ENCODE data around the gene FOXO3. TPM values are rescaled to one million over a fixed set of nuclear protein-coding genes. Genes with fewer than 3 reads are reported as not detected.
A peak's percentile ranks its signal among the peaks of the same experiment; 100 is the strongest.

The FOXO3 gene
- total and polyA plus RNA-seq, 2 of the 13 experiments (the other 11 are each of a cell fraction or from before 2014, with no cell fraction given): 16.0 to 22.5 TPM

GRCh38 chr6:108561742-108562502 lies 1.2 kb downstream of the FOXO3 start (continued):
- no peak for TF ChIP-seq ZNF646 (CRISPR knock-in tag; IDR thresholded peaks at IDR 0.05)
- TF ChIP-seq CREB1 (IDR thresholded peaks at IDR 0.05): no peak
- no peak for TF ChIP-seq CREB1 (CRISPR knock-in tag; IDR thresholded peaks at IDR 0.05)
- TF ChIP-seq TEAD3 (CRISPR knock-in tag; optimal IDR thresholded peaks at IDR 0.05; ENCODE audit: borderline replicate concordance): peak; percentile 2

GRCh38 chr6:108562503-108562993 lies 1.8 kb downstream of the FOXO3 start:
- ChIA-PET CTCF (ENCODE audit: low intra/inter-chr PET ratio, low total read pairs) (no interaction called here), POLR2A (interaction anchor here (0.8 to 1.7 kb wide), 4 partner anchors 11 to 532 kb away, joined by 3 to 8 read pairs (median 4); partner anchors contain the start of genes CEP57L1 and SESN1)
- Histone ChIP-seq H3K4me1 (ENCODE audit: insufficient read depth, low read length) (peaks cover 51% of the 10 kb centered on the region), H4K20me1 (ENCODE audit: insufficient read depth, low read length) (peaks cover 46% of the 10 kb centered on the region), H3K27ac (ENCODE audit: extremely low read length, insufficient read depth, low read length) (peak overlapping the region; percentile 59), H3K36me3 (replicated peaks in 1 of 2; ENCODE audit: control insufficient read depth in 1 of 2, insufficient read depth in 2 of 2, low read length in 2 of 2) (peaks cover 2 to 20% of the 10 kb centered on the region in 2 experiments; a peak in 3 of 5 replicates), H3K4me3 (replicated peaks in 1 of 3; ENCODE audit: insufficient read depth in 1 of 3, low read depth in 2 of 3, low read length in 3 of 3) (peak overlapping the region; percentile 81 to 99 (median 90)), H3K9me3 (ENCODE audit: low read length) (no peaks in the 10 kb centered on the region), H3K9ac (ENCODE audit: insufficient read depth, low read depth, low read length) (peak overlapping the region; percentile 79), H3K4me2 (ENCODE audit: low read depth, low read length) (peak overlapping the region; percentile 94), H3K79me2 (ENCODE audit: insufficient read depth, low read length) (peaks cover 61% of the 10 kb centered on the region), H3K27me3 (ENCODE audit: control insufficient read depth in 1 of 2, insufficient read depth in 2 of 2, low read length in 2 of 2) (no peaks in the 10 kb centered on the region; a peak in 1 of 5 replicates), H2AFZ (ENCODE audit: low read length) (no peak overlapping the region)
- intact Hi-C loops (cut with micrococcal nuclease; ENCODE audit: unreplicated experiment) (loop anchor here (2.0 to 10.0 kb wide), 2 partner anchors 152 to 220 kb away; no protein-coding TSS in a partner anchor), in situ Hi-C loops (cut with HindIII; ENCODE audit: extremely low pct_ligation_motif_present, low pct_unique_long_range_greater_than_20kb) (loop anchor here (5.0 kb wide), 1 partner anchor 220 kb away; no protein-coding TSS in a partner anchor)
- no TSS peak for BruUV-seq (replicated peaks)
- ATAC-seq (peak; percentile 11), FAIRE-seq (peak; percentile 87), DNase-seq (ENCODE audit: low spot score) (peak; percentile 80)
- WGBS (ENCODE audit: low lambda C conversion rate): under 1% methylated on average over 4 of the region's 17 CpGs
- TF ChIP-seq ZNF10 (CRISPR knock-in tag; IDR thresholded peaks at IDR 0.05; ENCODE audit: borderline replicate concordance, low read depth): no peak
- TF ChIP-seq SUZ12 (IDR thresholded peaks at IDR 0.05; ENCODE audit: low read depth, low read length): no peak
- no peak for TF ChIP-seq MTA3 (CRISPR knock-in tag; IDR thresholded peaks at IDR 0.05)
- TF ChIP-seq DMTF1 (CRISPR knock-in tag; IDR thresholded peaks at IDR 0.05): no peak
- no peak for TF ChIP-seq KLF12 (CRISPR knock-in tag; IDR thresholded peaks at IDR 0.05; ENCODE audit: borderline replicate concordance)
- TF ChIP-seq CEBPB (IDR thresholded peaks at IDR 0.05; ENCODE audit: borderline replicate concordance, low read depth, low read length): peak; percentile 63; the same call in 1 of the 2 replicates
- peak; percentile 33; the same call in 1 of the 2 replicates for TF ChIP-seq HDAC2 (CRISPR knock-in tag; IDR thresholded peaks at IDR 0.05)
- TF ChIP-seq MAX (IDR thresholded peaks at IDR 0.05): peak; percentile 91
